GM23338 (cell line): ENCODE results near the gene ACBD4. TPM values are rescaled to one million over a fixed set of nuclear protein-coding genes. Genes with fewer than 3 reads are reported as not detected.

ENCODE experiments used
- ATAC-seq: fragments of 200-7000 bp; cut with Tn5 transposase; 3 replicates; pipeline ENCODE4 v1.9.1; 2020
- DNase-seq: peaks from one replicate; pipeline ENCODE4 v3.0.0-alpha.2; 2015; ENCODE audit warnings: low spot score
- H2AFZ ChIP-seq: fragments of 200-600 bp; sonication (generic); 2 replicates; pipeline ENCODE4 v1.8.0; 2016; ENCODE audit warnings: antibody characterized with exemption, mild to moderate bottlenecking, moderate library complexity
- H3F3A ChIP-seq: fragments of 200-600 bp; sonication (generic); replicated peaks from 2 replicates; pipeline ENCODE4 v1.8.0; 2017; ENCODE audit warnings: antibody characterized with exemption, mixed run types, low read depth
- H3K27ac ChIP-seq: fragments of 200-600 bp; sonication (generic); 2 replicates; pipeline ENCODE4 v1.6.1; 2016; ENCODE audit warnings: low read depth
- H3K27me3 ChIP-seq: fragments of 200-600 bp; sonication (generic); 2 replicates; pipeline ENCODE4 v1.8.0; 2016; ENCODE audit warnings: mild to moderate bottlenecking, mixed run types, moderate library complexity; ENCODE audit not compliant: insufficient read depth
- H3K36me3 ChIP-seq: fragments of 200-600 bp; sonication (generic); 2 replicates; pipeline ENCODE4 v1.8.0; 2016; ENCODE audit warnings: mild to moderate bottlenecking; ENCODE audit not compliant: insufficient read depth
- H3K4me1 ChIP-seq: fragments of 200-600 bp; sonication (generic); 2 replicates; pipeline ENCODE4 v1.8.0; 2016; ENCODE audit warnings: mild to moderate bottlenecking, moderate library complexity; ENCODE audit not compliant: insufficient read depth
- H3K4me2 ChIP-seq: fragments of 200-600 bp; sonication (generic); 2 replicates; pipeline ENCODE4 v1.7.1; 2017; ENCODE audit warnings: mixed run types
- H3K4me3 ChIP-seq: fragments of 200-600 bp; sonication (generic); 2 replicates; pipeline ENCODE4 v1.6.1; 2016; ENCODE audit warnings: mixed run types
- H3K79me2 ChIP-seq: fragments of 200-600 bp; sonication (generic); replicated peaks from 2 replicates; pipeline ENCODE4 v1.8.0; 2017; ENCODE audit warnings: mild to moderate bottlenecking; ENCODE audit not compliant: insufficient read depth
- H3K9me2 ChIP-seq: fragments of 200-600 bp; sonication (generic); 2 replicates; pipeline ENCODE4 v1.8.0; 2017; ENCODE audit not compliant: insufficient read depth
- H4K20me1 ChIP-seq: fragments of 200-600 bp; sonication (generic); replicated peaks from 2 replicates; pipeline ENCODE4 v1.8.0; 2017; ENCODE audit warnings: mild to moderate bottlenecking; ENCODE audit not compliant: insufficient read depth
- H3K27ac Mint-ChIP-seq: 2 replicates; pipeline ENCODE4 v1.8.0; 2020; ENCODE audit warnings: inconsistent platforms, mild to moderate bottlenecking, moderate library complexity, mixed read lengths
- H3K27me3 Mint-ChIP-seq: 3 replicates; pipeline ENCODE4 v1.8.0; 2022; ENCODE audit warnings: low read depth, mild to moderate bottlenecking, moderate library complexity, mixed read lengths, inconsistent platforms; ENCODE audit not compliant: insufficient read depth, poor library complexity
- H3K36me3 Mint-ChIP-seq: 3 replicates; pipeline ENCODE4 v1.8.0; 2021; ENCODE audit warnings: low read depth, mild to moderate bottlenecking, inconsistent platforms, moderate library complexity, mixed read lengths
- H3K4me1 Mint-ChIP-seq: 3 replicates; pipeline ENCODE4 v1.8.0; 2020; ENCODE audit warnings: mild to moderate bottlenecking, inconsistent platforms, mixed read lengths
- H3K4me3 Mint-ChIP-seq: 3 replicates; pipeline ENCODE4 v1.8.0; 2021; ENCODE audit warnings: moderate library complexity, mild to moderate bottlenecking, inconsistent platforms, mixed read lengths
- H3K9me3 Mint-ChIP-seq: 3 replicates; pipeline ENCODE4 v1.8.0; 2020; ENCODE audit warnings: moderate library complexity, mild to moderate bottlenecking, inconsistent platforms, mixed read lengths
- CREB1 ChIP-seq: fragments of 250-450 bp; sonication (Bioruptor Pico); IDR thresholded peaks from 2 replicates; pipeline ENCODE4 v1.5.0; 2020; ENCODE audit warnings: low read depth, mild to moderate bottlenecking, moderate library complexity
- EZH2 ChIP-seq: fragments of 200-600 bp; sonication (generic); IDR thresholded peaks from one replicate; pipeline ENCODE4 v1.8.0; 2017; ENCODE audit warnings: antibody characterized with exemption, mild to moderate bottlenecking, low read depth; ENCODE audit not compliant: unreplicated experiment
- EZH2phosphoT487 ChIP-seq: fragments of 200-600 bp; sonication (generic); IDR thresholded peaks from one replicate; pipeline ENCODE4 v1.8.1; 2018; ENCODE audit warnings: antibody characterized with exemption; ENCODE audit not compliant: unreplicated experiment
- JUNB ChIP-seq: IDR thresholded peaks from one replicate; pipeline ENCODE4 v1.6.1; 2016; ENCODE audit warnings: antibody characterized with exemption; ENCODE audit not compliant: unreplicated experiment
- NANOG ChIP-seq: IDR thresholded peaks from 2 replicates; pipeline ENCODE4 v1.6.1; 2016; ENCODE audit warnings: antibody characterized with exemption, borderline replicate concordance
- POLR2AphosphoS5 ChIP-seq: IDR thresholded peaks from 2 replicates; pipeline ENCODE4 v1.6.1; 2016; ENCODE audit warnings: antibody characterized with exemption, low read depth
- STAT1 ChIP-seq: IDR thresholded peaks from one replicate; pipeline ENCODE4 v1.6.1; 2016; ENCODE audit warnings: antibody characterized with exemption; ENCODE audit not compliant: unreplicated experiment
- ZNF114 ChIP-seq: fragments of 250-450 bp; sonication (Bioruptor Pico); IDR thresholded peaks from 2 replicates; pipeline ENCODE4 v1.5.0; 2020; ENCODE audit warnings: mild to moderate bottlenecking, moderate library complexity
- ZNF331 ChIP-seq: fragments of 250-450 bp; sonication (Bioruptor Pico); IDR thresholded peaks from 2 replicates; pipeline ENCODE4 v1.5.0; 2020; ENCODE audit warnings: low read depth, mild to moderate bottlenecking, moderate library complexity
- ZNF462 ChIP-seq: fragments of 250-450 bp; sonication (Bioruptor Pico); IDR thresholded peaks from 2 replicates; pipeline ENCODE4 v1.5.0; 2020; ENCODE audit warnings: mild to moderate bottlenecking, moderate library complexity
- polyA plus RNA-seq: library from polyadenylated mRNA; unstranded; fragments of >200 nt; fragmentation: Nextera tagmentation; extraction: Ambion mirVana; gene quantifications from 2 replicates; pipeline ENCODE4 v1.2.1, GENCODE V29; 2016
- total RNA-seq: library from RNA; depleted of rRNA; stranded (reverse); fragments of >200 nt; shearing (Covaris generic); gene quantifications from 2 replicates; pipeline ENCODE4 v1.2.3, GENCODE V29; 2014
- TF ChIP-seq, protein P1 (sequence below): IDR thresholded peaks from 2 replicates; pipeline ENCODE4 v1.6.1; 2016; ENCODE audit warnings: antibody characterized with exemption
- TF ChIP-seq, protein P2 (sequence below): IDR thresholded peaks from one replicate; pipeline ENCODE4 v1.6.1; 2018; ENCODE audit warnings: antibody characterized with exemption; ENCODE audit not compliant: unreplicated experiment
- TF ChIP-seq, protein P3 (sequence below), 2 experiments: fragments of 200-600 bp in 1 of 2; sonication (generic) in 1 of 2; conservative IDR thresholded peaks; 2 replicates each; pipeline versions ENCODE4 v1.5.1 to v1.6.1; 2016 to 2017; ENCODE audit warnings: antibody characterized with exemption in 2 of 2, low read depth in 2 of 2, mild to moderate bottlenecking in 2 of 2, moderate library complexity in 1 of 2

ACBD4 gene
- total and polyA plus RNA-seq, 2 experiments from 2014 or later, result 4.5 to 6.7 TPM

GRCh38 chr17:45177563-45177962 is 42.1 kb downstream of the ACBD4 start:
- DNase-seq, result no peak
- Histone ChIP-seq H3K4me2 (no peak overlapping the region), H3K79me2 (no peaks in the 10 kb centered on the region), H3K27me3 (no peaks in the 10 kb centered on the region), H3K36me3 (no peaks in the 10 kb centered on the region), H3K4me1 (peaks cover 12% of the 10 kb centered on the region), H3K4me3 (no peak overlapping the region), H3K27ac (no peak overlapping the region), H3F3A (no peaks in the 10 kb centered on the region), H4K20me1 (no peaks in the 10 kb centered on the region), H2AFZ (no peak overlapping the region), H3K9me2 (no peaks in the 10 kb centered on the region)
- no peak for TF ChIP-seq ZNF331 (CRISPR knock-in tag)
- TF ChIP-seq NANOG, result no peak
- TF ChIP-seq POLR2AphosphoS5, result no peak
- TF ChIP-seq ZNF114, result no peak
- TF ChIP-seq, protein P1, sequence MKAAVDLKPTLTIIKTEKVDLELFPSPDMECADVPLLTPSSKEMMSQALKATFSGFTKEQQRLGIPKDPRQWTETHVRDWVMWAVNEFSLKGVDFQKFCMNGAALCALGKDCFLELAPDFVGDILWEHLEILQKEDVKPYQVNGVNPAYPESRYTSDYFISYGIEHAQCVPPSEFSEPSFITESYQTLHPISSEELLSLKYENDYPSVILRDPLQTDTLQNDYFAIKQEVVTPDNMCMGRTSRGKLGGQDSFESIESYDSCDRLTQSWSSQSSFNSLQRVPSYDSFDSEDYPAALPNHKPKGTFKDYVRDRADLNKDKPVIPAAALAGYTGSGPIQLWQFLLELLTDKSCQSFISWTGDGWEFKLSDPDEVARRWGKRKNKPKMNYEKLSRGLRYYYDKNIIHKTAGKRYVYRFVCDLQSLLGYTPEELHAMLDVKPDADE, result no peak
- no peak for TF ChIP-seq ZNF462
- TF ChIP-seq EZH2, result no peak
- no peak for TF ChIP-seq JUNB
- TF ChIP-seq STAT1, result no peak
- TF ChIP-seq, protein P2, sequence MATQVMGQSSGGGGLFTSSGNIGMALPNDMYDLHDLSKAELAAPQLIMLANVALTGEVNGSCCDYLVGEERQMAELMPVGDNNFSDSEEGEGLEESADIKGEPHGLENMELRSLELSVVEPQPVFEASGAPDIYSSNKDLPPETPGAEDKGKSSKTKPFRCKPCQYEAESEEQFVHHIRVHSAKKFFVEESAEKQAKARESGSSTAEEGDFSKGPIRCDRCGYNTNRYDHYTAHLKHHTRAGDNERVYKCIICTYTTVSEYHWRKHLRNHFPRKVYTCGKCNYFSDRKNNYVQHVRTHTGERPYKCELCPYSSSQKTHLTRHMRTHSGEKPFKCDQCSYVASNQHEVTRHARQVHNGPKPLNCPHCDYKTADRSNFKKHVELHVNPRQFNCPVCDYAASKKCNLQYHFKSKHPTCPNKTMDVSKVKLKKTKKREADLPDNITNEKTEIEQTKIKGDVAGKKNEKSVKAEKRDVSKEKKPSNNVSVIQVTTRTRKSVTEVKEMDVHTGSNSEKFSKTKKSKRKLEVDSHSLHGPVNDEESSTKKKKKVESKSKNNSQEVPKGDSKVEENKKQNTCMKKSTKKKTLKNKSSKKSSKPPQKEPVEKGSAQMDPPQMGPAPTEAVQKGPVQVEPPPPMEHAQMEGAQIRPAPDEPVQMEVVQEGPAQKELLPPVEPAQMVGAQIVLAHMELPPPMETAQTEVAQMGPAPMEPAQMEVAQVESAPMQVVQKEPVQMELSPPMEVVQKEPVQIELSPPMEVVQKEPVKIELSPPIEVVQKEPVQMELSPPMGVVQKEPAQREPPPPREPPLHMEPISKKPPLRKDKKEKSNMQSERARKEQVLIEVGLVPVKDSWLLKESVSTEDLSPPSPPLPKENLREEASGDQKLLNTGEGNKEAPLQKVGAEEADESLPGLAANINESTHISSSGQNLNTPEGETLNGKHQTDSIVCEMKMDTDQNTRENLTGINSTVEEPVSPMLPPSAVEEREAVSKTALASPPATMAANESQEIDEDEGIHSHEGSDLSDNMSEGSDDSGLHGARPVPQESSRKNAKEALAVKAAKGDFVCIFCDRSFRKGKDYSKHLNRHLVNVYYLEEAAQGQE, result no peak
- TF ChIP-seq EZH2phosphoT487, result no peak
- TF ChIP-seq, protein P3, sequence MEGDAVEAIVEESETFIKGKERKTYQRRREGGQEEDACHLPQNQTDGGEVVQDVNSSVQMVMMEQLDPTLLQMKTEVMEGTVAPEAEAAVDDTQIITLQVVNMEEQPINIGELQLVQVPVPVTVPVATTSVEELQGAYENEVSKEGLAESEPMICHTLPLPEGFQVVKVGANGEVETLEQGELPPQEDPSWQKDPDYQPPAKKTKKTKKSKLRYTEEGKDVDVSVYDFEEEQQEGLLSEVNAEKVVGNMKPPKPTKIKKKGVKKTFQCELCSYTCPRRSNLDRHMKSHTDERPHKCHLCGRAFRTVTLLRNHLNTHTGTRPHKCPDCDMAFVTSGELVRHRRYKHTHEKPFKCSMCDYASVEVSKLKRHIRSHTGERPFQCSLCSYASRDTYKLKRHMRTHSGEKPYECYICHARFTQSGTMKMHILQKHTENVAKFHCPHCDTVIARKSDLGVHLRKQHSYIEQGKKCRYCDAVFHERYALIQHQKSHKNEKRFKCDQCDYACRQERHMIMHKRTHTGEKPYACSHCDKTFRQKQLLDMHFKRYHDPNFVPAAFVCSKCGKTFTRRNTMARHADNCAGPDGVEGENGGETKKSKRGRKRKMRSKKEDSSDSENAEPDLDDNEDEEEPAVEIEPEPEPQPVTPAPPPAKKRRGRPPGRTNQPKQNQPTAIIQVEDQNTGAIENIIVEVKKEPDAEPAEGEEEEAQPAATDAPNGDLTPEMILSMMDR (conservative IDR thresholded peaks at IDR 0.05; ENCODE audit: low read depth in 2 of 2), result no peak
- no peak for TF ChIP-seq CREB1
- no peak overlapping the region for H3K4me3 Mint-ChIP-seq
- H3K9me3 Mint-ChIP-seq, result peaks cover 2% of the 10 kb centered on the region; the same call in 1 of the 3 replicates
- peaks cover 17% of the 10 kb centered on the region for H3K27me3 Mint-ChIP-seq
- no peak for ATAC-seq
- H3K27ac Mint-ChIP-seq, result no peak overlapping the region
- no peaks in the 10 kb centered on the region for H3K36me3 Mint-ChIP-seq
- H3K4me1 Mint-ChIP-seq, result peaks cover 9% of the 10 kb centered on the region
